NCI-H748 treated with DMSO at 0.1 percent for 48 hours (cell line): ENCODE data around the gene ATXN1.
"Not testable (repeated sequence)": the region's sequence is repeated elsewhere in the genome, so short reads cannot be mapped to it uniquely, and the experiment has no call there.

ENCODE experiments used
- DNase-seq: peaks from one replicate; lab custom pipeline; 2025; lab: John Stamatoyannopoulos, UW

The ATXN1 gene

DNA sequence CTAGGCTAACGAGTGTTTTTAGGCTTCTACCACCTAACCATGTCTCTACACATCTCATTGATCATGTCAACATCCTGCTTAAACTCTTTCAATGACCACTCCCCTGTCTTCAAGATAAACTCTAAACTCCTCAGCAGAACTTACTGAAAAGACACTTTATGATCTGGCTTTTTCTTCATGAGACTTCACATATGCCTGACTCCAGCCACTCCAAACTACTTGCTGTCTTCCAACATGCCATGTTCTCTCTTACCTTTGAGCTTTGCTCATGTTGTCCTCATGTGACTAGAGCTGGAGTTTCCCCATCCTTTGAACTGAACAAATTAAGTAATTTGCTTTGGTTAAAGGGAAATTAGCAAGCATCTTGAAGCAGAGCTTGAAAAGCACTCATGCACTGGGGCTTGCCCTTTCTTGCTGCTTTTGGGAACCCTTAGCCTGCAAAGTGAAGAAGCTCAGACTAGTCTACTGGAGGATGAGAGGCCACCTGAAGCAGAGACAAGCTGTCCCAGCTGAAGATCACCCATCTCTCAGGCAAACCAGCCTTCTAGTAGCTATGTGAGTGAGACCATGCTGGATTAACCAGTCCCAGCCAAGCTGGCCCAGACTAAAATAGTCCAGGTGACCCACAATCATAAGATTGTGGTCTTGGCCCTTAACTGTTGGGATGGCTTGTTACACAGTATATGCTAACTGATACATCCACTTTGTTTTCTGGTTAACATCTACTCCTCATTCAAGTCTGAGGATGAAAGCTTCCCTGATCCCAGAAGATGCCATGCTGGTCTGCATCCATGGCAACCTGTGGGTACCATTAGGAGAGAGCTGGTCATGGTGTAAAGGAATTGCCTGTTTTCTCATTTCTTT lies 287.1 kb downstream of the ATXN1 start:
- DNase-seq = no peak

DNA sequence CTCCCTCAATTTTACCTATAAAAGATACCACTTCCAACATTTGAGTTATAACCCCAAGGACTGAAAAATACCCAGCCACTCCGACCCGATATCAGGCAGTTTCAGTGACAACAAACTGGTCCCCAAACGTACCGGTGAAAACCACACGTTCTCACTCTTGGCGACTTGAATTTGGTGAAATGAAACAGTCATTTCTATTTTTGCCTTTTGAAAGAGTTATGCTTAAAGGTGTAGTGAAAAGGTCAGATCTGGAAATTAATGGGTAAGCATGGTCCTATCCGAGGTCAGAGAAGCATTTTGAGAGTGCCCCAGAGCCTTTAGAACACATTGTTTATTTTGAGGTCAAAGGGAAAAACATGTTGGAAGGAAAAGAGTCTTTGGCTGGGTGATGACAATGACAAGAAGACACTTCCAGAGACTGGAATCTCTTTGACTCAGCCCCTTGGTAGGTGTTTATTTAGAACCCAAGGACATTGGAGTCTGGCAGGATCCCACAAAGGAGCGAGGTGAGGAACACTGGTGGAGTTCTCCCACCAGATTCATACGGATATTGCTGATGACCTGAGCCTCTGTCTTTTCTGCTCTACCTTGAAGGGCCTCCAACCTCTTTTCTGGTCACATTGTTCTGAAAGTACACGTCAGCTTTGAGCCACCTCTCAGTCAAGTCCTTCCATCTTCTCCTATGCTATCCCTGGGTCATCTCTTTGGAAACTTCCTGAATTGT lies 287.9 kb downstream of the ATXN1 start:
- no peak for DNase-seq

DNA sequence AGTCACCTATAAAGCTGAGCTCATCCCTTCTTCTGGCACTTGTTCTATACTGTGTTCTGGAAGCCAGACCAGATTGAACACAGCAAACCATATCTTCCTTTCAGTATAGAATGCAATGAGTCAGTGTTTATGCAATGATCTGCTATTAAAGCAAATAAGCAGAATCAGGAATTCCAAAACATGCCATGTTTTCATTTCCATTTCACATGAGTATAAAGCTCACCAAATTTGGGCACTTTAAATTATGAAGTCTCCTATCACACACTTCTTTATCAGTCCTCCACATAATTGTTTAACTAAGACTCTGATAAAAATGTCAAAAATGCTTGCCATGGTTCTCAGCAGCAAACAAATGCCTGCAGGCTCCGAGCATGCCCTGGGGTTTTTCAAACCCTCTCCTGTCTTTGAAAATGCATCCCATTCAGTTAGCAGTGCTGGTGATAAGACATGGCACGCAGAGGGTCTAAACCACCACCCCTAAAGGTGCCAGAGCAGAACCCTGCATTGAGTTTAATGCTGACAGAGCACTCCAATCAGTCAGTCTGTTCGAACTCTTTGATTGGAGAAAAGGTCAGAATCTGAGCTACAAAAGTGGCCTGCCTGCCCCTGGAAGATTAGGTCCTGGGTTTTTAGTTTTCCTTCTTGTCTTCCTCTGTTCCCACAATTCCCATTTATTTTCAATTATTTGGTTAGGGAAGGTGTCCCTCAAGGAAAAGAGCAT lies 288.8 kb downstream of the ATXN1 start:
- no peak for DNase-seq

DNA sequence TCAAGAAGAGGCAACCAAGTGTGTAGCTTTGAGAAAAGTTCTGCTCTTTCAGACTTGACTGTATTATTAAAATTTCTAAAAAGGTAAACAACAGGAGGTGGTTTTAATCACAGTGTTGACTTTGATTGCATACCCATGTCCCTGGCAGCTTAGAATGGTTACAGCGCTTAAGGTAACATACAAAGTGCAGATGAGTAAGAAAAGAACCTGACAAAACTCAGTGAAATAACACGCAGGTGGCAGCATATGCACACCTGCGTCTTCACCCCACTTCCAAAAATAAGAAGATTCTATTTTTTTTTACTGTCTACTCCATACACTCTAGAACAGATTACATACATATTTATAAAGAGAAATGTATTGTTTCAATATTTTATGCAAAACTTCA lies 289.4 kb downstream of the ATXN1 start:
- no peak for DNase-seq

DNA sequence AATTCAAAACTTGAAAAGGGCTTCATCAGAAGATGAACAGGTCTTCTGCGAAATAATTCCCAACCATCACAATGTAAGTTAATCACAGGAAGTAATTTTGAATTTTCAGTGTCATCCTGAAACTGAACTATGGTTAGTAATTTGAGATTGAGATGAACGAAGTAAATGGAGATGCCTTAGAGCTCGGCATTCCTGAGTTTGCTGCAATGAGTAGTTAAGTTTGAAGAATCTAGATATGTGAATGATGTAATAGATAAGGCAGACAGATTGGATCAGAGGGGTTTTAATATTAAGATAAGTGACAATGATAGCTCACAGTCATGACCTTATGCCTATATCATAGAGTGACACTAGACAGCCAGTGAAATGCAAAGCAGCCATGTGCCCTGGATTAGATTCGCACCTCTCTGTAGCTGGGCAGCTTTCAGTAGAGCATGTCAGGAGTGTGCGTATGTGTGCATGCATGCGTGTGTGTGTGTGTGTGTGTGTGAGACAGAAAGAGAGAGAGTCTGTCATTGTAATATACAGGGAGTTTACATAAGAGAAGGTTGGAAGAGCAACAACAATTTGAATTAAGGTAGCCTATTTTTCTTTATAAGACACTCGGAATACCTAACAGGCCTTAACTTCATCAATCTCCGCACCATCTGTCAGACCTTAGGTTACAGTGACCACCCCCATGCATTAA lies 289.9 kb downstream of the ATXN1 start:
- no peak for DNase-seq

DNA sequence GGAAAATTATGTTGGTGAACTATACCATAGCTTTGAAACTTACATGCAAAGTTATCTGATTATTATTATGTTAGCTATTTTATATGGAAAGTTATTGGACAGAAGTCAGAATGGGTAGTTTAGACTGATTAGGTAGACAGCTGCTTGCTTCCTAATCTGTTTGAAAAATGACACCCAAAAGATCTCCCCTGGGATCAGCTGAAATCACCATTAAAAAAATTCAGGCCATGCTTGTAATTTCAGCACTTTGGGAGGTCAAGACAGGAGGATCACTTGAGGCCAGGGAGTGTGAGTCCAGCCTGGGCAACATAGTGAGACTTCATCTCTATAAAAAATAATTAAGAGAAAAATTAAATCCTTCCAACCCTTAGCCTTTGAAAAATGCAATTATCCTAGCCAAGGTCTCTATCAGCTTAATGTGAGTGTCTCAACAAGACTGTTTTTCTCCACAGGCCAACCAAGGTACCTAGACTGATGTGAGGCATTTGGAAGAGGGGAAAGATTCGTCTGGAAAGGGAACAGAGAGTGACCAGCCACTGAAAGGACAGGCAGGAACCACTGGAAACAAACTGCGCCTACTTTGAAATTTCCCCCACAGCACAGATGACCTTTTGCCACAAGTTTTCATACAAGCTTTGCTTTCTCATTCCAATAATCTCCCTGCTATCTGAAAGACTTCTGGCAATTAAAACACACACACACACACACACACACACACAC lies 290.6 kb downstream of the ATXN1 start:
- DNase-seq = no peak

DNA sequence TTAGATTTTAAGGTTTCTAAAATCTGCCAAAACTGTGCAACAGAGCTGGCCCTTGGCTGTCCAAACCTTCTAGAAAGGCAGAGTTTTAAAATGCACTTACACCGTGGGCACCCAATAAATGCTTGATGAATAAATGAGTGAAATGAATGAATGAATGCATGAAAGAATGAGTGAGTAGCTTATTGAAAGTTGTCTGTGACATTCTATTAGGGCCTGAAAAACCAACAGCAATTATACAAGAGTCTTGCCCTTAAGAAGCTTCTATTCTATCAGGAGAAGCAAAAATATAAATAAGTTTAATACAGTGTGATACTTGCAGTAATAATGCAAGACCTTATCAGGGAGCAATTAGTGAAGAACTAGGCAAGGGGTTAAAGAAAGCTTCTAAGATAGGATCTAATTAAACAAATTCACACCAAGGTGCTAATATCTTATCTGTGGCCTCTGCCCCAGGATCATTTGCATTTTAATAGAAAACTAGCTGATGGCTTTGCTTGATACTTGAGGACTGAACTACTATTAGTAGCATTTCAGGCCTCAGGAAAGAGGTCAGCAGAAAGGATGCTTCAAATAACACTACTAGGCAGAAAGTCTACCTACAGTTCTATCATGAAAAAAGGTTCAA lies 292.2 kb downstream of the ATXN1 start:
- no peak for DNase-seq

DNA sequence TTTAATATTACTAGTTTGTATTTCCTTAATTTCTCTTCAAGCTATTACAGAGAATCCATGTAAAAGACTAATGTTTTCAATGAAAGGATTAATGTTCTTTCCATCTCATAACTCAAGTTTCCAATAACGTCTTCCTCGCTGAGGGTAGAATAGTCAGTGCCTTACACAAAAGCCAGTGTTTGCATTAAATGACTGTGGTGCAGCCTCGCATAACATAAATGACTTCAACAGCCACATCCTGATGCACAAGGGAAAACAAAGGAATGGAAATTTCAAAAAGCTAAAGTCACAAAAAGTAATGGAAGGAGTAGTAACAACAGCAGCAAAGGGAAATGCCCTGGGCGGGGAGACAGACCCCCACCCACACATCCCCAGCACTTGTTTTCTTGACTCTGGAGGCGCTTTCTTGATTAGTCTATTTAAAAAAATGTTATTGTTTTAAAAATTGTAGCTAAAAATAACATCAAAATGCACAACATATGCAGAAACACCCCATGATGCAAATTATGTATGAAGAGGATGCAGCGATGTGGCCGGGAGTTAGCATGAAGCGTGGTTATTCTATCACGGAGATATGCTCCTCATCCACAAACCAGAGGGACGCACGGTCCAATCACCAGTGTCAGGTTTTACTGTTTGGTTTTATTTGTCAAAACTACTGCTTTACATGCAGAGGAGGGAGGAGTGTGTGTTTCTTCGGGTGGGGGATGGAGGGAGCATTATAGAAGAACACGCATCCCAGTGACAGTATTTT lies 294.3 kb downstream of the ATXN1 start:
- DNase-seq = no peak

DNA sequence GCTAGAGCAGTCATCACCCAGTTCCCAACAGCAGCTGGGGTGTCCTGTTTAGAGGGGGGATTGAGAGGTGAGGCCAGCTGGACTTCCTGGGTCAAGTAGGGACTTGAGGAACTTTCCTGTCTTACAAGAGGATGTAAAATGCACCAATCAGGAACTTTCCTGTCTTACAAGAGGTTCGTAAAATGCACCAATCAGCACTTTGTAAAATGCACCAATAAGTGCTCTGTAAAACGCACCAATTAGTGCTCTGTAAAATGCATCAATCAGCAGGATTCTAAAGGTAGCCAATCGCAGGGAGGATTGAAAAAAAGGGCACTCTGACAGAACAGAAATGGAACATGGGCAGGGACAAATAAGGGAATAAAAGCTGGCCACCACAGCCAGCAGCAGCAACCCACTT lies 297.2 kb downstream of the ATXN1 start:
- DNase-seq = no peak

DNA sequence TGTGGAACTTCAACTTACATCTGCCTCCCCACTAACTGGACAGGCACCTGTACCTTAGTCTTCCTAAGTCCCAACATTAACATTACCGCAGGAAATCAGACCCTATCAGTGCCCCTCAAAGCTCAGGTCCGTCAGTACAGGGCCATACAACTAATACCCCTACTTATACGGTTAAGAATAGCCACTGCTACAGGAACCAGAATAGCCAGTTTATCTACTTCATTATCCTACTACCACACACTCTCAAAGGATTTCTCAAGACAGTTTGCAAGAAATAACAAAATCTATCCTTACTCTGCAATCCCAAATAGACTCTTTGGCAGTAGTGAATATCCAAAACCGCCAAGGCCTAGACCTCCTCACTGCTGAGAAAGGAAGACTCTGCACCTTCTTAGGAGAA lies 298.0 kb downstream of the ATXN1 start:
- DNase-seq = not testable (repeated sequence)

DNA sequence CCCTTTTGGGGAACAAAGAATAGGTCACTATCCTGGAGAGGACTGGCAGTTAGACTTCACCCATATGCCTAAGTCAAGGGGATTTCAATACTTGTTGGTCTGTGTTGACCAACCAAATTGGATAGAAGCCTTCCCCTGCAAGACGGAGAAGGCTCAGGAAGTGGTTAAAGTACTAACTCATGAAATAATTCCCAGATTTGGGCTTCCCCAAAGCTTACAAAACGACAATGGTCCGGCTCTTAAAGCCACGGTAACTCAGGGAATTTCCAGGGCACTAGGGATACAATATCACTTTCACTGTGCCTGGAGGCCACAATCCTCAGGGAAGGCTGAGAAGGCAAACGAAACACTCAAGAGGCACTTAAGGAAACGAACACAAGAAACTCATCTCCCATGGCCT lies 299.8 kb downstream of the ATXN1 start:
- DNase-seq = no peak

DNA sequence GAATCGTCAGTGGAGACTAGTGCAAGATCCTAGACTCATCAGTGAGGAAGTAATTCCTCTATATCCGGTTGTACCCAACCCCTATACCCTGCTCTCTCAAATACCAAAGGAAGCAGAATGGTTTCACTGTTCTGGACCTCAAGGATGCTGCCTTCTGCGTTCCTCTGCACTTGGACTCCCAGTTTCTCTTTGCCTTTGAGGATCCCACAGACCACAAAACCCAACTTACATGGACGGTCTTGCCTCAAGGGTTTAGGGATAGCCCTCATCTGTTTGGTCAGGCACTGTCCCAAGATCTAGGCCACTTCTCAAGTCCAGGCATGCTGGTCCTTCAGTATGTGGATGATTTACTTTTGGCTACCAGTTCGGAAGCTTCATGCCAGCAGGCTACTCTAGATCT lies 301.8 kb downstream of the ATXN1 start:
- not testable (repeated sequence) for DNase-seq

DNA sequence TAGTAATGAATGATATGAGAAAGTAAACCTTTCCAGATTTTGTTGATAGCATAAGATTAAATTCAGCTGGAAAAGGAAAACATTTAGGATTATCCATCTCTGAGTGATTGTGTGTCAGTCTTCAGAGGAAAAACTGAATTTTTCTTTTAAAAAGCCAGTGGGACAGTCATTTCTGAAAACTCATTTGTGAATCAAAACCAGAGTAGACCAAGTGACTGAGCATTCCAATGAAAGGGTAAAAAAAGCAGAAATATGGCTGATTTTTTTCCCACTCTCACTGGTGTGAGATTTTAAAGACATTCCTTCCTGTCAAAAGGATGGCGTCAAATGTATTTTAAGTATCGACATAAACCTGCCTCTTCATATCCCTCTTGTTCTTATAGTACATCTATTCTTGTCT lies 308.9 kb downstream of the ATXN1 start:
- no peak for DNase-seq

DNA sequence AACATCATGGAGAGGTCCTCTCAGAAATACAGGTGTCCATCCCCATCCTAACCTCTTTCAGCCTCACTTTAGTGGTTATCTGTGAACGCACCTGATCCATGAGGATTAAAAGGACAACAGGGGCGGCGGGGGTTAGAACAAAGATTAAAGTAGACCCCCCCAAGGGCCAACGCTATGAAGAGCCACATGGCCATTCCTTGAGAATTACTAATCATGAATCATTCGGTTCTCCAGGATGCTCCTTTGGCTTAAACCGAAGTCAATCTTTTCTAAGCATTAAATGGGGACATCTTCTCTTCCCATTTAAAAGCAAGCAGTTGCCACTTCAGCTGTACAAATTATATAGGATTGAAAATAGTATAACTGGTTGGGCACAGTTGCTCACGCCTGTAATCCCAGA lies 310.4 kb downstream of the ATXN1 start:
- DNase-seq = no peak

DNA sequence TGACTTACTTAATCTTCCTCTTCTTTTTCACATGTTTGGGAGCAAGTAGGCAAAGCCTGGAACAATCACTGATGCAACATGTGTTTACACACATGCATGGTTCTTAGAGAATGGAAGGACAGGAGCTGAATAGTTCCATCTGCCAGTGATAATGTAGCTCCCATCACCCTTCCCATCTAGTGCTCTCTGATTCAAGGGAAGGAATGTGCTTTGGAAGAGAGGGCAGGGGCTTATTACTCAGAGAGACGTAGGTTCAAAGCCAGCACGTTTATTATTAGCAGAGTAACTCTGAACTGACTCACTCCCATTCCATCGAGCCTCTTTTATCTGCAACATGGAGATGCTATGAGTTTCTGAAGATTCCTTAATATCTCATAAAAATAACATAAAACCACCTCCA lies 311.0 kb downstream of the ATXN1 start:
- DNase-seq = no peak

DNA sequence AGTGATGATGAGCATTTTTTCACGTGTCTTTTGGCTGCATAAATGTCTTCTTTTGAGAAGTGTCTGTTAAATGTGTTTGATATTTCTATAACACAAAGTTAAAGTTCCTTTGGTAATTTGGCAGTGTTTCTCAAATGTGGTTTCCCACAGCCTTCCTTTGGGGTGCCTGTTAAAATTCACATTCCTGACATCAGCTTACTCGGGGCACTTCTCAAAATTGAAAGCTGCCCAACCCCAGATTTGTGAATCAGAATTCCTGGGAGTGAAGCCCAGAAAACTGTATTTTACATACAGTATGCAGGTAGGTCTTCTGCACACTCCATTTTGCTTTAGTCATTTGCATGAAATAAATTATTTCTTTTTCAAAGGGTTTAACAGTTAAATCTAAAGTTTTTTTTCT lies 315.0 kb downstream of the ATXN1 start:
- DNase-seq = no peak

DNA sequence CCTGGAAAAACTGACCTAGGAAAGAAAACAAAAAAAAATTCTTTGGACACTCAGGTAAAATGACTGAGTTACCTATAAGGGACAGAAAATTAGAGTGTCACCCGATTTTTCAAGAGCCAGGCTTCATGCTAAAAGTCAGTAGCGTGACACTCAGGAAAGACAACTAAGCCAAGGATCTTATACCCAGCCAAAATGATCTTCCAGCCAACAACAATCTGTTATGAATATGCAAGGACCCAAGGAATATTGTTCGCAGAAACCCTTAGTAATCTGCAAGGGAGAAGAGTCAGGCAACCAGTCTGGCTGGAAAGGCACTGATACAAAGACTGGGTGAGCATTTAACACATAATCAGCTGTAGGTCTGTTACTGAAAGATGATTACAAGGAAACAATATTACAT lies 319.2 kb downstream of the ATXN1 start:
- no peak for DNase-seq

DNA sequence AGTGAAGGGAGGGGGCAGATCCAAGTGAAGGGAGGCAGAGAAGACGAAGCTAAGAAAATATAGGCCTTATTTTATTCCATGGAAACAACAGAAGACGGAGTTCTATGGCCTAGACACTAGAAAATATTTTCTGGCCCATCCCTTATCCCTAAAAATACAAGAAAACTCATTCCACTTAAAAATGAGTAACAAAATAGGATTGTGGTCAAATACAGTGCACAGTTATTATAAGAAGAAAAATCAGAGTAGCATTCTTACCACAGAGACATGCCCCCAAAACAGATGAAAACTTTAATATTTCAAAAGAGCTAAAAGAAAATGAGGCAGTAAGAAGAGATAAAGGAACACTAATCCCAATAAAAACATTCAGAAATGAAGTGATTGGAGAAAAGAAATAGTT lies 320.0 kb downstream of the ATXN1 start:
- no peak for DNase-seq

DNA sequence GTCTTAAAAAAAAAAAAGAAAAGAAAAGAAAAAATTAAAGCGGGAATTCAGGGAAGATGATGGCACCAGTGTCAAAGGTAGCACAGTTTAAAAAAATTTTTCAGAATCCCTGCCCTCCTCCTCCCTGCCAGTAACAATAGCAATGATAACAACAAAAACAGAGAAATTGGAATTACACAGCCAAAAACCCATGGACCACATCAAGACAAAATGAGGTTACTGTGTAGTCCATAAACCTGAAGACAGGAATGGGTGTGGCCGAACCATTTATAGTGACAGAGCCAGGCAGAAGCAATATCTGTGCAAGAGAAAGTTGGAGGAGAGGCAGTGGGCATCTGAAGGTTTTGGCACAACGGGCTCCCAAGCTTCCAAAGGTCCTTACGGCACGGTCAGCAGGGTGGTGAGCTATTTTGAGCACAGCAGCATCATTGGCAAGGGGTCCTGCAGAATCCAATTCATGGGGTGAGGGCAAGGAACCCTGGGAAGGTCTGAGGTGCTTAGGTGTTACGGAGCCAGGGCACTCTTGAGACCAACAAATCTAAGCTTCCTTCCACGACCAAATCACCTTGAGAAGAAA lies 320.5 kb downstream of the ATXN1 start:
- no peak for DNase-seq
